ENCODE results near the gene TUBB4B.

DNA sequence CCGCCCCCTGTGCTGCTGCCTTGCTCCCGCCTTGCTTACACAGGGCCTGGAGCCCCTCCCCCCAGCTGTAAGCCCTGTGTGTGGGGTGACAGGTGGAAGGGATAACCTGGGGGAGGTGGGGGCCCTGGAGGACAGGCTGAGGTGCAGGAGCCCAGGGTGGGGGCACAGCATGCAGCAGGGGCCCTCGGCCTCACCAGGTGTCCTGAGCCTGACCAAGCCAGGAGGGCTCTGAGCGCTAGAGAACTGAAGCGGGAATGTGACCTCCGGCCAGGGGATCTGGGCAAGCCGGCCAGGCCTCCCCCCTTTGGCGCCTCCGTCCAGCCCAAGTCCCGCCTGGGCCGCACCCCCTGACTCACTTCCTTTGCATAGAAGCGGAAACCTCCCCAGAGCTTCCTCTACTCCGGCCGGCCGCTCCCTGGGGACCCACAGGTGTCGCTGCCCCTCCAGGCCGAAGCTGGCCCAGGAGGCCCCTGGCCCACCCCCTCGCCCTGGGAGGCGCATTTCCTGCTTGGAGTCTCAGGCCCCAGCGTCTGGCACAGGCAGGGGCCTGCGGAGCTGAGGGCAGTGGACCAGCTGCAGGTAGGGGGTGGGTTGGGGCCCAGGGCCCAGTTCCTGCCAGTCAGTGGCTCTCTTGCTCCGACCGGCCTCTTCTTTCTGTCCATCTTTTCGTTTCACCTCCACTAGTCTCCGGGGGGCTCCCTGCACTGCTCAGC is 36.4 kb downstream of the TUBB4B start, which contains the start of gene TOR4A:
- TF ChIP-seq EP300 (IDR thresholded peaks at IDR 0.05; ENCODE audit: low read depth) (no peak), POLR2A (IDR thresholded peaks at IDR 0.05) (peak; percentile 91)
- TF ChIP-seq, protein P1, sequence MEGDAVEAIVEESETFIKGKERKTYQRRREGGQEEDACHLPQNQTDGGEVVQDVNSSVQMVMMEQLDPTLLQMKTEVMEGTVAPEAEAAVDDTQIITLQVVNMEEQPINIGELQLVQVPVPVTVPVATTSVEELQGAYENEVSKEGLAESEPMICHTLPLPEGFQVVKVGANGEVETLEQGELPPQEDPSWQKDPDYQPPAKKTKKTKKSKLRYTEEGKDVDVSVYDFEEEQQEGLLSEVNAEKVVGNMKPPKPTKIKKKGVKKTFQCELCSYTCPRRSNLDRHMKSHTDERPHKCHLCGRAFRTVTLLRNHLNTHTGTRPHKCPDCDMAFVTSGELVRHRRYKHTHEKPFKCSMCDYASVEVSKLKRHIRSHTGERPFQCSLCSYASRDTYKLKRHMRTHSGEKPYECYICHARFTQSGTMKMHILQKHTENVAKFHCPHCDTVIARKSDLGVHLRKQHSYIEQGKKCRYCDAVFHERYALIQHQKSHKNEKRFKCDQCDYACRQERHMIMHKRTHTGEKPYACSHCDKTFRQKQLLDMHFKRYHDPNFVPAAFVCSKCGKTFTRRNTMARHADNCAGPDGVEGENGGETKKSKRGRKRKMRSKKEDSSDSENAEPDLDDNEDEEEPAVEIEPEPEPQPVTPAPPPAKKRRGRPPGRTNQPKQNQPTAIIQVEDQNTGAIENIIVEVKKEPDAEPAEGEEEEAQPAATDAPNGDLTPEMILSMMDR (IDR thresholded peaks at IDR 0.05): peak; percentile 9 to 50 (median 21)
